Measurements from ENCODE around the gene NTM. TPM values are rescaled to one million over a fixed set of nuclear protein-coding genes. Genes with fewer than 3 reads are reported as not detected.

NTM gene
- total and polyA plus RNA-seq, 2 of the 8 experiments (the other 6 are each of a cell fraction or from before 2014, with no cell fraction given) = 13.4 to 20.0 TPM

DNA sequence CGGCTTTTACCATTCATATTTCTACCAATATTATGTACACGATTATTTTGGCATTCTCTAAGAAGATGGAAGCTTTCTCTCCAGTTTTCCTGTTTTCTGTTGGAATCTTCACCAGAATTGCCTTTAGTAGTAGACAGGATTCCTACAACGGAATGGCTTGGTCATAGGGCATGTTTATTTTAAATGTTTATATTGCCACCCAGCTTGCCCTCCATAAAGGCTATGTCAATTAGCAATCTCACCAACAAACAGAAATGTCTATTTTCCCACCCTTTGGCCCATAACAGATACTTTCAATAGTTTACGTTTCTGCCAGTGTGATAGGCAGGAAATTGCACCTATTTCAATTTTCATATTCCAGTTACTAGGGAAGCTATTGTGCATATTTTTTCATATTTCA is 893.5 kb downstream of the NTM start (continued):
- TF ChIP-seq CTCF (IDR thresholded peaks at IDR 0.05; ENCODE audit: control extremely low read depth in 1 of 3, insufficient read depth in 1 of 3, low read depth in 1 of 3, low read length in 3 of 3) = no peak
